Measurements from ENCODE around the gene COL9A1.

COL9A1 gene

GRCh38 chr6:70246118-70246517, 56.8 kb downstream of the COL9A1 start:
- TF ChIP-seq, protein P1, sequence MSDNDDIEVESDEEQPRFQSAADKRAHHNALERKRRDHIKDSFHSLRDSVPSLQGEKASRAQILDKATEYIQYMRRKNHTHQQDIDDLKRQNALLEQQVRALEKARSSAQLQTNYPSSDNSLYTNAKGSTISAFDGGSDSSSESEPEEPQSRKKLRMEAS (IDR thresholded peaks at IDR 0.05; ENCODE audit: low read depth, low read length): no peak
- TF ChIP-seq, protein P2, sequence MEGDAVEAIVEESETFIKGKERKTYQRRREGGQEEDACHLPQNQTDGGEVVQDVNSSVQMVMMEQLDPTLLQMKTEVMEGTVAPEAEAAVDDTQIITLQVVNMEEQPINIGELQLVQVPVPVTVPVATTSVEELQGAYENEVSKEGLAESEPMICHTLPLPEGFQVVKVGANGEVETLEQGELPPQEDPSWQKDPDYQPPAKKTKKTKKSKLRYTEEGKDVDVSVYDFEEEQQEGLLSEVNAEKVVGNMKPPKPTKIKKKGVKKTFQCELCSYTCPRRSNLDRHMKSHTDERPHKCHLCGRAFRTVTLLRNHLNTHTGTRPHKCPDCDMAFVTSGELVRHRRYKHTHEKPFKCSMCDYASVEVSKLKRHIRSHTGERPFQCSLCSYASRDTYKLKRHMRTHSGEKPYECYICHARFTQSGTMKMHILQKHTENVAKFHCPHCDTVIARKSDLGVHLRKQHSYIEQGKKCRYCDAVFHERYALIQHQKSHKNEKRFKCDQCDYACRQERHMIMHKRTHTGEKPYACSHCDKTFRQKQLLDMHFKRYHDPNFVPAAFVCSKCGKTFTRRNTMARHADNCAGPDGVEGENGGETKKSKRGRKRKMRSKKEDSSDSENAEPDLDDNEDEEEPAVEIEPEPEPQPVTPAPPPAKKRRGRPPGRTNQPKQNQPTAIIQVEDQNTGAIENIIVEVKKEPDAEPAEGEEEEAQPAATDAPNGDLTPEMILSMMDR (IDR thresholded peaks at IDR 0.05; ENCODE audit: low read depth, low read length): no peak
- no peak for TF ChIP-seq MYC (IDR thresholded peaks at IDR 0.05; ENCODE audit: low read depth, low read length)
- TF ChIP-seq POLR2A (IDR thresholded peaks at IDR 0.05; ENCODE audit: extremely low read depth, insufficient read length): no peak
- no peak for DNase-seq (ENCODE audit: low read depth)
- no peak overlapping the region for H3K4me3 ChIP-seq (ENCODE audit: low read depth, low read length)

DNA sequence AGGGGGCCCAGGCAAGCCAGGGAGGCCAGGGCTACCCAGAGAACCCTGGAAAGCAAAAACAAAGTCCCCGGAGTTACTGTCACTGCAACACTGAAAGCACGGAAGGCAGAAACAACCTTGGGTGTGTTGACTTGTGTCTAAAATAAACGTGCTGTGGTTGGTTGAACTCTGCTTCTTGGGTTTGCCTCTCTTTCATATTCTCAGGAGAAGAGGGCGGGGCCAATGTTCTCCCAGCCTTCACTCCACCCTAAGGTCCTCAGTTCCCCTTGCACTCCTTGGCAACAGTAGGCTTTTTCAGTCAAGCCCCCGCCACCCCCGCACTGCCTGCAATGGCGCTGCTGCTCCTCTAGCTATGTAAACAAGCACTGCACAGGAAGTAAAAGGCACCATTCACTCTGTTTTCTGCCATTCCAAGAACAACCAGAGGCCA, 60.9 kb downstream of the COL9A1 start:
- no peak for DNase-seq (ENCODE audit: low read depth)
- TF ChIP-seq, protein P1 (IDR thresholded peaks at IDR 0.05; ENCODE audit: low read depth, low read length): no peak
- TF ChIP-seq, protein P2 (IDR thresholded peaks at IDR 0.05; ENCODE audit: low read depth, low read length): no peak
- TF ChIP-seq MYC (IDR thresholded peaks at IDR 0.05; ENCODE audit: low read depth, low read length): no peak
- TF ChIP-seq POLR2A (IDR thresholded peaks at IDR 0.05; ENCODE audit: extremely low read depth, insufficient read length): no peak

GRCh38 chr6:70241031-70241430, 61.9 kb downstream of the COL9A1 start:
- TF ChIP-seq, protein P1 (IDR thresholded peaks at IDR 0.05; ENCODE audit: low read depth, low read length): no peak
- TF ChIP-seq MYC (IDR thresholded peaks at IDR 0.05; ENCODE audit: low read depth, low read length): no peak
- TF ChIP-seq, protein P2 (IDR thresholded peaks at IDR 0.05; ENCODE audit: low read depth, low read length): no peak
- TF ChIP-seq POLR2A (IDR thresholded peaks at IDR 0.05; ENCODE audit: extremely low read depth, insufficient read length): no peak
- H3K4me3 ChIP-seq (ENCODE audit: low read depth, low read length): no peak overlapping the region
- no peak for DNase-seq (ENCODE audit: low read depth)

More for the DNA sequence above, 60.9 kb downstream of the COL9A1 start:
- H3K4me3 ChIP-seq (ENCODE audit: low read depth, low read length): no peak overlapping the region

- DNase-seq (ENCODE audit: low read depth): no peak
- no peak overlapping the region for H3K4me3 ChIP-seq (ENCODE audit: low read depth, low read length)
- TF ChIP-seq, protein P2 (IDR thresholded peaks at IDR 0.05; ENCODE audit: low read depth, low read length): no peak
- TF ChIP-seq POLR2A (IDR thresholded peaks at IDR 0.05; ENCODE audit: extremely low read depth, insufficient read length): no peak
- no peak for TF ChIP-seq MYC (IDR thresholded peaks at IDR 0.05; ENCODE audit: low read depth, low read length)
- TF ChIP-seq, protein P1 (IDR thresholded peaks at IDR 0.05; ENCODE audit: low read depth, low read length): no peak
Observed at GRCh38 chr6:70236343-70236742, 66.5 kb downstream of the COL9A1 start.

DNA sequence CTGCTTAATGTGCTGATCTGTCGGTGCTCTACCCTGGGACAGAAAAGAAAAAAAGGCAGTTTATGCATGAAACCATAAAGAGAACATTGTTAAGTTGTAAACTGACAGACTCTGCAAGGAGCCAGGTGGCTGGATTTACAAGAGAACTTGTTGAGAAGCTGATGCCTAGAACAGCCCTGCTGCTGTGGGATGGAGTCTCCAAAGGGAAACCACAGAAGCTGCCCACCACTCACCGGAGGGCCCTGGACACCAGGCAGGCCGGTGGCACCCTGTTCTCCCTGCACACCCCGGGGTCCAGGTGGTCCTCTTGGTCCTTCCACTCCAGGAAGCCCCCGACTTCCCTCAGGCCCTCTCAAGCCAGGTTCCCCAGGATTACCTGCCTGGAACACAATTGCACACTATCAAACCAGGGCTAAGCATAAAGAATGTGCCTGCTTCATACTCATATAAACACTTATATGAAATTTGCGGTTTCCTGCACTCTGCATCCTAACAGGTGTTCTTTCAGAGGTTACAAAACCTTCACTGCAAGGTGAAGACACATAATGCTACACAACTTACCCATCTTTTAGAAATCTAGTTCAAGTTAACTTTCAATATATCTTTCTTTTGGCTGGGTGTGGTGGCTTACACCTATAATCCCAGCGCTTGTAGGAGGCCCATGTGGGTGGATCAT, 68.2 kb downstream of the COL9A1 start:
- TF ChIP-seq, protein P2 (IDR thresholded peaks at IDR 0.05; ENCODE audit: low read depth, low read length): no peak
- TF ChIP-seq, protein P1 (IDR thresholded peaks at IDR 0.05; ENCODE audit: low read depth, low read length): no peak
- TF ChIP-seq POLR2A (IDR thresholded peaks at IDR 0.05; ENCODE audit: extremely low read depth, insufficient read length) (no peak), MYC (IDR thresholded peaks at IDR 0.05; ENCODE audit: low read depth, low read length) (no peak)
- H3K4me3 ChIP-seq (ENCODE audit: low read depth, low read length): no peak overlapping the region
- no peak for DNase-seq (ENCODE audit: low read depth)

Measured in NB4 (cell line).